Stimulated activated CD4-positive, alpha-beta T cell treated with anti-CD3 and anti-CD28 coated beads, Interleukin-15, amount 100 ng/mL, for 24 hours (primary cell): Measurements from ENCODE around the gene C9orf43.
A peak's percentile ranks its signal among the peaks of the same experiment; 100 is the strongest.
"Not testable (repeated sequence)": the region's sequence is repeated elsewhere in the genome, so short reads cannot be mapped to it uniquely, and the experiment has no call there.

ENCODE experiments used
- DNase-seq: peaks from one replicate; pipeline ENCODE4 v3.0.0-alpha.2; 2020

C9orf43 gene

DNA sequence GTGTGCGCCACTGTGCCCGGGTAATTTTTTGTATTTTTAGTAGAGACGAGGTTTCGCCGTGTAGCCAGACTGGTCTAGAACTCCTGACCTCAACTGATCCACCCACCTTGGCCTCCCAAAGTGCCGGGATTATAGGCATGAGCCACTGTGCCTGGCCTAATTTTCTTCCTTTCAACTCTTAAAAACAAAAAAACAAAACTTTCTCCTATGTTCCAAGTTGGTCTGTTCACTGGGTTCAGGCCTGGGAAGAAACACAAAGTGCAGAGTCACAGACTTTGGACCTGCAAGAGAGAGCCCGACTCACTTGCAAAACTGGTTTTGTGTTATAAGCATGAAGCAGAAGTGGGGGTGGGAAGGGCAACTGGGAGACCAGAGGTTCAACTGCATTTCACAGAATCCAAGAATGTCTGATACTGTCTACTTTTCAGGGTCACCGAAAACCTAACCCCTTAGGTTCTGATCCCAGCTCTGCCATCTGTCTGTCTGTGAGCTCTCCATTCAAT, 28.6 kb upstream of the C9orf43 start:
- no peak for DNase-seq

DNA sequence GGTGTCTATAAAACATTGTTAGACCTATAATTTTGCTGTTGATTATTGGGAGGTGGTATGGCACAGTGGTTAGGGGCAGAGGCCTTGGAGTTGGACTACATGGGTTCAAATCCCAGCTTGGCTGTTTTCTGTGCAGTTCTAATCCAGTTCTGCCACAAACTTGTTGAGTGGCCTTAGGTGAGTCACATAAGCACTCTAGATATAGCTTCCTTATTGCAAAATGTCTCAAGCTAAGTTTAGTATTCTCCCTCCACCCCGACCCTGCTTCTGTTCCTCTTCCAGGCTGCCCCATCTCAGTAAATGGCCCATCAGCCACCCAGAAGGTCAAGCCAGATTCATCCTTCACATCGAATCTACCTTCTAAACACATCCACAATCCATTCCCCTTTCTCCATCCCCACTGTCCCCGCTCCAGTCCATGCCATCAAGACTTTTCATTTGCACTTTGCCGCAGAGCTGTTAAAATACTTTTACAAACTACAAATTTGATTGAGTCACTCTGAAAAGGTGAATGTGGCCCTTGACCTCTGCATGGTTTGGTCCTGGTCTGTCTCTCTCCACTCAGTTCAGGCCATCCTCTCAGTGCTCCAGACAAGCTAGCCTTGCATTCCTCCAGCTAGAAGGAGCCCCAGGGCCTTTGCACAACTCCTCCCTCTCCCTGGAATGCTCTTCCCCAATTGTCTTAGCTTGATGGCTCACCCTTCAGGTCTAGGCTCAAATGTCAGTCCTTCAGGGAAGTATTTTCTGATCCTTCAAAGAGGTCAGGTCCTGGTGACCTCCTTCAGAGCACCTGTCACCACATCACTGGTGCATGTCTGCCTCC, 23.8 kb upstream of the C9orf43 start:
- no peak for DNase-seq

GRCh38 chr9:113387560-113388230, 22.9 kb upstream of the C9orf43 start:
- no peak for DNase-seq

- no peak for DNase-seq
Observed at GRCh38 chr9:113388833-113389232, 21.7 kb upstream of the C9orf43 start.

DNA sequence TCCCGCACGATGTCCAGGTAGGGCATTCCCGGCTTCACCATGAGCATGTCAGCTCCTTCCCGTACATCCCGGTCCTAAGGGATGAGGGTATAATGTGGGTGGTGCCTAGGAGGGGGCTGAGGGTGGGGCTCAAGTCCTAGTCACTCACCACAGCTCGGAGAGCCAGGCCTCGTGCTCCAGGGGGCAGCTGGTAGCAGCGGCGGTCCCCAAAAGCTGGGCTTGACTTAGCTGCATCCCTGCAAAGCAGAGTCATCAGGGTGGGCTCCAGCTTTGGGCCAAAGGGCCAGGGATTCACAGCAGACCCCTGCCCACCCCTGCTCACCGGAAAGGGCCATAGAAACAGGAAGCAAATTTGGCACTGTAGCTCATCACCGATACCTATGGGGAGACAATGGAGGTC, 21.1 kb upstream of the C9orf43 start:
- no peak for DNase-seq

- no peak for DNase-seq
Observed at GRCh38 chr9:113390192-113390960, 20.2 kb upstream of the C9orf43 start.

- no peak for DNase-seq
Observed at GRCh38 chr9:113391917-113392316, 18.6 kb upstream of the C9orf43 start.

- DNase-seq: no peak
Observed at GRCh38 chr9:113393281-113393680, 17.3 kb upstream of the C9orf43 start.

DNA sequence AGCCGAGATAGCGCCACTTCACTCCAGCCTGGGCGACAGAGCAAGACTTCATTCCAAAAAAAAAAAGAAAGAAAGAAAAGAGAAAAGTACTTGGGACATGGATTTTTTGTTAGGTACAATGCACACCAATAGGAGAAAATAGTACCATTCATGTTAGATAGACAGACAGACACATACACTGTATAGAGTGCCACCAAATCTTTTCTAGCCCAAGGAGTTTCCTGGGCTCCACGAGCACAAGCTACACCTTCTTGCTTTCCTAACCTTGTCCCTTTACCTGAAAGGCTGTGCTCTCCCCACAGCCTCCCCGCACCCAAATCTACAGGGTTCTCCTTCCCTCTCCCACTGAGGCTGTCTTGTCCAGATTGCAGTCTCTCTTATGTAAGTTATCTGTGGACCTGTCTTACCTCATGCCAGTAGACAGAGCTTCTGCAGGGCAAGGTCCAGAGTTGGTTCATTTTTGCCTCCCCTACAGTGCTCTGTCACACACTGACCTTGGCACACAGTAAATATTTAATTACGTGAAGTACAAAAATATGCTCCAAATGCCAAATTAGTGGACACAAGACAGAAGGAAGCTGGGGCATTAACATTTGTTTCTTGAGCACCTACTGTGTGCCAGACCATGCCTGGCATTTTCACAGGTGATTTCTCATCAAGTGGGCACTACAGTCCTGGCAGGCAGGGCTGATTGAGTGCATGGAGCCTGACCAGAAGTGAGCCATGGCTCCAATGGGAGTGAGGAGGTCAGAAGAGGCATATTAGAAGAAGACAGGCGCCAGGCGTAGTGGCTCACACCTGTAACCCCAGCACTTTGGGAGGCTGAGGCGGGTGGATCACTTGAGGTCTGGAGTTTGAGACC, 15.3 kb upstream of the C9orf43 start:
- DNase-seq: no peak

DNA sequence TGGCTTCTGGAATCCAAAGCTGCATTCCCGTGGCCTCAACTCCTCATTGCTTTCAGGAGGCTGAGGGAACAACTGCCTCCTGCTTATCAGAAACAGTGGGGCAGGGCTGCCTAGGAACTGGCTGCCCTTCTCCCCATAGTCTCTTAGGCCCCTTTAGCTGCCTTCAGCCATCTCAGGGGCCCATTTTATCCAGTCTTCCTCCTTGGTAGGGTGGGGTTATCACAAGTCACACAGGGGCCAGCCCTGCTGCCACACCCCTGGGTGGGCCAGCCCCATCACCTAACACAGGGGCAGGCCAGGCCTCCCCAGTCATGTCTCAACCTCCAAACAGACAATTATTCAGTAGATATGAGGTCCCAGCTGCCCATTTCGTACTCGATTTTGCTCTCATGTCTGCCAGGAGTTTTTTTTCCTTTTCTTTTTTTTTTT, 13.3 kb upstream of the C9orf43 start:
- DNase-seq: no peak

DNA sequence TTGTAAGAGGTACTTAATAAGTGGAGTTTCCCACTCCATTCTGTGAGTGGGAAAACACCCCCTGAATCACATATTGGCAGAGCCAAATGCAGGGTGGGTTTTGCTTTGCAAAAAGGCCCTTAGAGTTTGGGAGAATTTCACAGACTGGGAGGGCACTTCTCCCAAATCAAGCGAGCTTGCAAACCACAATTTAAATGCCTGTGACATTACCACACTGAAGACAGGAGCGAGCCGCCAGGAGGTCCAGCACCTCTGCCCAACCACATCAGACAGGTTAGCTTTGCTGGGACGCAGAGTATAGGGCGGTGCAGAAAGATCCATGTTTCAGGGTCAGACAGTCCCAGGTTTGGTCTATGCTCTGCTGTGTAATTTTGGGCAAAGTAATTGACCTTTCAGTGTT, 11.8 kb upstream of the C9orf43 start:
- DNase-seq: no peak

DNA sequence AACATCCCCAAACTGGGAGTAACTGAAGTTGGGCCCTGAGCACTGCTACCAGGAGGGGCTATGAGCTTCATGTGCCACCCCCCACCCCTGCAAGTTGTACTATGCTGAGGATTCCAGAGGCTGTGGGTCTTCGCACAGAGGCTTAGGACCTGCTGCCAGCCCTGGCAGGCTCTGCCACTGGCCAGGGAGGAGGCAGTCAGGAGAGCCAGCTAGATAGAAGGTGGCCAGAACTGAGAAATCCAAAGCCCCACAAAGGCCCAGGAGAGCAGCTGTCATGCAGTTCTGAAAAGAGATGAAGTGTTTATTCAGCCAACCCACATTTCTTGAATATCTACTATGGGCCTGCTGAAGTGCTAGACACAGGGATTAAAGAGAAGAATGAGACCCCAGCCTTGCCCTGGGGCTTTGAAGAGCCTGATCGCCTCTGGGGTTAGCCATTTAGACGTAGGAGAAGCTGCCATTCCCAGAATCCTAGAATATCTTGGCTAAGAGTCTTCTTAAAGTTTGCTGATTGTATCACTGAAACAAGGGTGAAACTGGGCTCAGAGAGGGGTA, 10.8 kb upstream of the C9orf43 start:
- DNase-seq: no peak

- DNase-seq: peak; percentile 100
Observed at GRCh38 chr9:113401027-113401792, 9.3 kb upstream of the C9orf43 start, which contains the start of gene ALAD. ALAD (minus strand) TSS chr9:113401284; CDS start chr9:113393559, 7,725 bp downstream.

GRCh38 chr9:113403646-113404045, 6.9 kb upstream of the C9orf43 start:
- no peak for DNase-seq

GRCh38 chr9:113406353-113406752, 4.2 kb upstream of the C9orf43 start:
- not testable (repeated sequence) for DNase-seq

DNA sequence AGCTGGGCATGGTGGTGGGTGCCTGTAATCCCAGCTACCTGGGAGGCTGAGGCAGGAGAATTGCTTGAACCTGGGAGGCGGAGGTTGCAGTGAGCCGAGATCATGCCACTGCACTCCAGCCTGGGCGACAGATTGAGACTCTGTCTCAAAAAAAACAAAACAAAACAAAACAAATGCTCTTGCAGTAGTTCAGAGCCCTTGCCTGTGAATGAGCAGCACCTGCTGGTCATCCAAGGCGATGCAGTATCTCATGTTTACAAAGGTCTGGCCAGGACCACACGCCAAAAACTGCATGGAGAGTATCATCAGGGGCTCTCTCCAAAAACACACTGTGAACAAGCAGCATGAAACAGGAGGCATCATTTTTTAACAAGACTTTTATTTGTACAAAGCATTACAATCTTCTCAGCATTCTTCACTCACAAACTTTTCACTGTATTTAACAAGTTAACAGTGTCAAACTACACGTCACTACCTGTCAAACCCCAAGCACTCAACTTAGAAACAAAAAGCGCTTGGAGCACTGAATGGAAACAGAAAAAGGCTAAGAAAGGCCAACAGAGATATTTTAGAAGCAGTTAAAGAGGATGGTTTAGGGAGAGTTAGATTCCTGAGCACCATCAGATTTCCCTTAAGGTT, 3.6 kb upstream of the C9orf43 start:
- DNase-seq: peak; percentile 62

DNA sequence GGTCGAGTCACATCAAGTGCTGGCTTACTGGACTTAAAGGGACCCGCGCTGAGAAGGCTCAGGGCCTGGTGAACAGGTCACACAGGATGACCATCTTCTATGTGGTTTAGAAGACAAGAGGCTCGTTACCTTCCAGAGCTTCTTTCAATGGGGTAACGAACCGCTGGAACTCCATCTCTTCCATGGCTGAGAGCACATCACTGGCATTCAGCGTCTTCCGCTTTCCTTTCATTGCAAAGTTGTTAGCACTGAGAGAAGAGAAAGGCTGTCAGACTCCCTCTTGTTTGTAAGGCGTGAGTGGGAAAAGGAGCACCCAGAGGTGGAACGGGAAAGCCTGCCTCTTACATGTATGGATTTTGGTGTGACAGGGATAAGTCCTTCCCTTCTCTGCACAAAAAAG, 1.1 kb upstream of the C9orf43 start:
- DNase-seq: no peak

DNA sequence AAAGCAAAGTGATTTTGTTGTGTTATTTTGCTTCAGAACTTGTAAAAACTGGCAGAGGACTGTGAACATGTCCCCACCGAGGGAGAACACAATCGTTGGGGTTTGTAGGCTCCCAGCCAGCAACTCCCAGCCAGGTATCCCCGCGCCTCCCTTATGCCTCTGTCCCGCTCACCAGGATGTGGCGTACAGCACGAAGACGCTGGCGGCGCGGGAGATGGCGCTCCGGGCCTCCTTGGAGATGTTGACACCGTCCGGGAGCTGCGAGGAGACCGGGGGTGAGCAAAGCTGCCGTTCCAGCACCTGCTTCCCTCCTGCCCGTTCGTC, 702 bp upstream of the C9orf43 start:
- no peak for DNase-seq

- no peak for DNase-seq
Observed at GRCh38 chr9:113416149-113416721, 5.7 kb downstream of the C9orf43 start.

DNA sequence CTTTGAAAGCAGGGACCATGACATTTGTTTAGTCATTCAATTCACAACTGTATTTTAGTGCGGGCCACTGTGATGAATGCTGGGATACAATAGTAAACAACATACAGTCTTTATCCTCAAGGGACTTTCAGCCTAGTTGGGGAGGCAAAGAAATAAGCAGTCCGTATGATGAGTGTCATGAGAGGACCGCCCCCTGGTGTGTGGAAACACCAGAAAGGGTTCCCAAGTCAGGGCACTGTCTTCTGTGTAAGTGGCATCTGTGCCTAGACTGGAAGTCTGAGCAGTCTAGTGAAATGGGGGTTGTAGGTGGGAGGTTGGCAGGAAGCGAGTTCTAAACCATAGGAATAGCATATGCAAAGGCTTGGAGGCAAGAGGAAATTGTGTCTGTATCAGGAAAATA, 6.8 kb downstream of the C9orf43 start:
- no peak for DNase-seq

DNA sequence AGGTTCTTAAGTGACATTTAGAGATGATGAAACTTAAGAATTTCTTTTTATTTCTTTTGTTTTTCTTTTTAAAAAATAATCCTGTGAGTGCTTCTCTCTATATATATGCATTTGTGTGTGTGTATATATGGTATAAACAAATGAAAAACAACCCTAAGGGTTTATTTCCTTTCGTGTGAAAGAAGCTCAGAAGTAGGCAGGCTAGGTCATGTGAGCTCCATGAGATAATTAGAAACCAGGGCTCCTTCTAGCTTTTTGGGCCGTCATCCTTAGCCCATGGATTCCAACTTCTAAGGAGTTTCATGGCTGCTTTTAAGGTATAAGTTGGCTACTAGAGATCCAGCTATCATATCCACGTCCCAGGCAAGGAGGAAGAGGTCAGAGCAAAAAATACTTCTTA, 11.2 kb downstream of the C9orf43 start:
- no peak for DNase-seq
